ENCODE measurements around the gene ABR.
"Not testable (repeated sequence)": the region's sequence is repeated elsewhere in the genome, so short reads cannot be mapped to it uniquely, and the experiment has no call there.

ABR gene

GRCh38 chr17:973053-973452 is 206.7 kb downstream of the ABR start:
- DNase-seq (ENCODE audit: extremely low read depth in 1 of 2, low read depth in 1 of 2): no peak

DNA sequence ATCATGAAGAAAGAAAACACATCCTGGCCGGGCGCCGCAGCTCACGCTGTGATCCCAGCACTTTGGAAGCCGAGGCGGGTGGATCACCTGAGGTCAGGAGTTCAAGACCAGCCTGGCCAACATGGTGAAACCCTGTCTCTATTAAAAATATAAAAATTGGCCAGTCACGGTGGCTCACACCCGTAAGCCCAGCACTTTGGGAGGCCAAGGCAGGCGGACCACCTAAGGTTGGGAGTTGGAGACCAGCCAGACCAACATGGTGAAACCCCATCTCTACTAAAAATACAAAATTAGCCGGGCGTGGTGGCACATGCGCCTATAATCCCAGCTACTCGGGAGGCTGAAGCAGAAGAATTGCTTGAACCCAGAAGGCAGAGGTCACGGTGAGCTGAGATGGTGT is 207.9 kb downstream of the ABR start:
- DNase-seq (ENCODE audit: extremely low read depth in 1 of 2, low read depth in 1 of 2): not testable (repeated sequence)

- no peak for DNase-seq (ENCODE audit: extremely low read depth in 1 of 2, low read depth in 1 of 2)
Observed at GRCh38 chr17:970364-970763, 209.4 kb downstream of the ABR start.

DNA sequence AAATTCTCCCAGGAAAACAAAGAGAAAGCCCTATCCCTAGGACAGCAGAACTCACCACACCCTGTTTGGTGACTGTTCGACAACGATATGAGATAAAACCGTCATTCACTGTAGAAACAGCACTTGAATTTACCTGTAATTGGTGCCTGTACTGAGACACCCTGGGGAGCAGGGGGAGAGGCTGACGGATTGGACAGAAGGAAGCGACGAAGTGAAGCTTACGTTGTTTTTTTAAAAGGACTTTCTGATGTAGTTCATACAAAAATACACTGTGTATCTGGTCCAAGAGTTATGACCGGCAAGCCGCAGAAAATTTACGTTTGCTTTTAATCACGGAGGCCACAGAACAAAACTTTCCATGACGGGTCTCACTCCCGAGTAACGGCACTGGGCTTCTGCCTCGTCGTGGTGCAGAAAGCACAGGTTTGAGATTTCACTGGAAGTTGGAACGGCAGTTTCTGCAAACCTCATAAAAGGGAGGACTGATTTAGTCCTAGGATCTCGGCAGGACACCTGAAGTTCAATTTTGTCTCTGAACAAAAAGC is 209.9 kb downstream of the ABR start:
- no peak for DNase-seq (ENCODE audit: extremely low read depth in 1 of 2, low read depth in 1 of 2)

- no peak for DNase-seq (ENCODE audit: extremely low read depth in 1 of 2, low read depth in 1 of 2)
Observed at GRCh38 chr17:968812-969730, 210.7 kb downstream of the ABR start.

DNA sequence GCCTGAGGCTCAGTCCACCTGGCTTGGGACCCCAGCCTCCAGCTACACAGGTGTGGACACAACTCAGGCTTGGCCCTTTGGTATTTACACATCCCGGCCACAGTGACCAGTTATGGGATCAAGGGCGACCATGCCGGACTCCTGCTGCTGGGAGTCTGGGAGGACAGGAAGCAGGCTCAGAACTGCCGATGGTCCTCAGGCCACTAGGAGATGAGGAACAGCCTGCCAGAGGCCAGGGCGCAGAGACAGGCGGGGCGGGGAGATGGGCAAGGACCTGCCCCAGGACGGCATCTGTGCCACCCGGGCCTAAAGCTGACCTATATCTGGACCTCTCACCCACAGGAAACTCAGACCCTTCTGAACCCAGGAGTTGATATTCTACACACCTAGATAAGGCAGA is 212.7 kb downstream of the ABR start:
- no peak for DNase-seq (ENCODE audit: extremely low read depth in 1 of 2, low read depth in 1 of 2)

- no peak for DNase-seq (ENCODE audit: extremely low read depth in 1 of 2, low read depth in 1 of 2)
Observed at GRCh38 chr17:965311-965989, 214.3 kb downstream of the ABR start.

DNA sequence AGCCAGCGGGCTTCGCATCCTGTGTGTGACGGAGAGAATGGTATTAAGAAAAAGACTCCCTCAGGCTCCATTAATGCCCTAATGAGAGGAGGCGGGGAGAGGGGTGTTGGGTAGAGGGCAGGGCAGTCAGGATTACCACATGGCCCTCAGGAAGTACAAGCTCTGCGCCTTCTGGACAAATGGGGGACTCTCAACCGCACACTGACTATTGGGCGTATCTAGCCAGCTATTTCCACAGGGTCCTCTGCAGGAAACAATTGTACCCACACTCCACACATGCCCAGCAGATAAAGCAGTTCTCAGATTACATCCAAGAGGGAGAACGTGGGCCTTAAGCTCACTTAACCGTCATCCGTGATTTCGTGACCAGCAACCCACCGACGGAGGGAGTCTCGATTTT is 214.9 kb downstream of the ABR start:
- no peak for DNase-seq (ENCODE audit: extremely low read depth in 1 of 2, low read depth in 1 of 2)

DNA sequence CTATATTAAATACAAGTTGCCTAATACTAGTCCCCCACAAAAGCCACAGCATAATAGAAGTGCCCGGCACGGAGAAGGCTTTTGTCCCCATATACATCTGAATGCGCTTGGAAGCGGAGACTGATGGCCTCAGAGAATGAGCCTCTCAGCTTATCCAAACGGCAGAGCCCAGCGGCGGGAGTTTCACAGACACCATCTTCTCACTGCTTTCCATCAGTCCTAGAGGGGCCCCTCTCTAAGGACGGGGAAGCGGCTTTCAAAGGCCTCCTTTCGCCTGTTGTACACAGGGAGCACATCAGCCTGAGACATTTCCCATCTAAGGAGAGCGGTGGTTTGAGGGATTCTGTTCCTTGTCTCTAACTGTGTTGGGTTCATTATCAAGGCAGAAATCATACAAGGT is 217.1 kb downstream of the ABR start:
- no peak for DNase-seq (ENCODE audit: extremely low read depth in 1 of 2, low read depth in 1 of 2)

DNA sequence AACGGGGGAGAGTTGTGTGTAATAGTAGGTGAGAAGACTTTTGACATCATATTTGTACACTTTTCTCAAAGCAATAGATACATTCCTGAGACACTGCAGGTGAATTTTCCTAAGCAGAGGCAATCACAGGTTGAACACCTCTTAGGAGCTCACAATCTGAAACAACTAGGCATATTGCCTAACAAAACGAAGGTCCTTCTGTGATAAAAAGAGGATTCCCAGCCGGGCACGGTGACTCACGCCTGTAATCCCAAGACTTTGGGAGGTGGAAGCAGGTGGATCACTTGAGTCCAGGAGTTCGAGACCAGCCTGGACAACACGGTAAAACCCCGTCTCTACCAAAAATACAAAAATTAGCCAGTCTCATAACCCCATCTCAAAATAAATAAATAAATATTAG is 217.6 kb downstream of the ABR start:
- DNase-seq (ENCODE audit: extremely low read depth in 1 of 2, low read depth in 1 of 2): no peak

GRCh38 chr17:958712-959451 is 220.9 kb downstream of the ABR start:
- DNase-seq (ENCODE audit: extremely low read depth in 1 of 2, low read depth in 1 of 2): no peak

GRCh38 chr17:957856-958421 is 221.8 kb downstream of the ABR start:
- DNase-seq (ENCODE audit: extremely low read depth in 1 of 2, low read depth in 1 of 2): no peak

DNA sequence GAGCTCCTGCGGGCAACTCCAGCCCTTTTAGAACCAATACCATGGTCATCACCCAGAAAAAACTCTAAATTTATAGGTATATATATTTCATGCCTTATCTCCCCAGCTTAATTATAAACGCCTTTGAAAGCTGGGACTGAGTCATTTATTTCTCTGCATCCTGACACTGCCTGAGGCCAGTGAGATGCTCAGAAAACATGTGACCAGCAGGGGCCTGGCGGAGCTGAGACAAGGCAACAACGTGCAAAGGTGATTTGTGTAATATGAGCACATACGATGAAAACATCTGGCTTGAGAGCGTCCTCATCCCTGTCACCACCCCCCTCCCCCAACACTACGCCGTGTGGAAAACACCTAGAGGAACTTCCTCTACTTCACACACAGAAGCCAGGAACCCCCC is 222.9 kb downstream of the ABR start:
- DNase-seq (ENCODE audit: extremely low read depth in 1 of 2, low read depth in 1 of 2): no peak

- DNase-seq (ENCODE audit: extremely low read depth in 1 of 2, low read depth in 1 of 2): no peak
Observed at GRCh38 chr17:954431-955164, 225.2 kb downstream of the ABR start.

DNA sequence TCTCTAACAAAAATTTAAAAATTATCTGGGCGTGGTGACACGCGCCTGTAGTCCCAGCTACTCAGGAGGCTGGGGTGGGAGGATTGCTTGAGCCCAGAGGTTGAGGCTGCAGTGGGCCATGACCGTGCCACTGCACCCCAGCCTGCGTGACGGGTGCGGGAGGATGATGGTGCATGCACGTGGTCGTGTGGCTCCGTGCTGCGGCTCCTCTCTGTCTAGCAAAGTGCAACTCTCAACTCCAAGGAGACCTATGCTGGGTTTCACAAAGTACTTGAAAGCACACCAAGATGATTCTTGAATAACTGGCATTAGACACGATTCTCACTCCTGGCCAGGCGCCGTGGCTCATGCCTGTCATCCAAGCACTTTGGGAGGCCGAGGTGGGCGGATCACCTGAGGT is 226.0 kb downstream of the ABR start:
- no peak for DNase-seq (ENCODE audit: extremely low read depth in 1 of 2, low read depth in 1 of 2)
